Fibroblast of skin of left quadriceps (primary cell): Measurements from ENCODE around the gene ZNF622.

Experiments
- DNase-seq, 2 experiments: peaks; one replicate each; pipeline ENCODE4 v3.0.0-alpha.2; 2013; ENCODE audit warnings: low read depth in 2 of 2

Gene ZNF622, protein sequence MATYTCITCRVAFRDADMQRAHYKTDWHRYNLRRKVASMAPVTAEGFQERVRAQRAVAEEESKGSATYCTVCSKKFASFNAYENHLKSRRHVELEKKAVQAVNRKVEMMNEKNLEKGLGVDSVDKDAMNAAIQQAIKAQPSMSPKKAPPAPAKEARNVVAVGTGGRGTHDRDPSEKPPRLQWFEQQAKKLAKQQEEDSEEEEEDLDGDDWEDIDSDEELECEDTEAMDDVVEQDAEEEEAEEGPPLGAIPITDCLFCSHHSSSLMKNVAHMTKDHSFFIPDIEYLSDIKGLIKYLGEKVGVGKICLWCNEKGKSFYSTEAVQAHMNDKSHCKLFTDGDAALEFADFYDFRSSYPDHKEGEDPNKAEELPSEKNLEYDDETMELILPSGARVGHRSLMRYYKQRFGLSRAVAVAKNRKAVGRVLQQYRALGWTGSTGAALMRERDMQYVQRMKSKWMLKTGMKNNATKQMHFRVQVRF

GRCh38 chr5:16465544-16466432, at the start of gene ZNF622:
Gene ZNF622, minus strand, starts transcription at chr5:16465800. Its CDS starts 135 bp downstream, at chr5:16465665.
- DNase-seq, result peak; percentile 65 to 67

DNA sequence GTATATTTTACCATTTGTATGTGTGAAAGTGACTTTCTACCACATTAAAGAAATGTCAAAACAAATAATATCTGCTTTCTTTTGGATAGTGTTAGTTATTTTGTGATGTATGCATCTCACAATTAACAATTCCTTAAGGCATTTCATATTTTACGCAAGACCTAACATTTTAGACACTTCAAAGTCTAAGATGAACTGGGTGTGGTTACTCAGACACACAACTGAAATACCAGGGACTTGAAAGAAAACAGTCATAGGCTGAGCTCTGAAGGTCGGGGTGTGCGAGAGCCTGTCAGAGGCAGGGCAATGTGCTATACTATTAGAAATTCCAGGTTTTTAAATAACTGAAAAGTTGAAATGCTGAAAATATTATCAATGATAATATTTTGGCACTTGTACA, 44.5 kb upstream of the ZNF622 start:
- DNase-seq, result no peak

DNA sequence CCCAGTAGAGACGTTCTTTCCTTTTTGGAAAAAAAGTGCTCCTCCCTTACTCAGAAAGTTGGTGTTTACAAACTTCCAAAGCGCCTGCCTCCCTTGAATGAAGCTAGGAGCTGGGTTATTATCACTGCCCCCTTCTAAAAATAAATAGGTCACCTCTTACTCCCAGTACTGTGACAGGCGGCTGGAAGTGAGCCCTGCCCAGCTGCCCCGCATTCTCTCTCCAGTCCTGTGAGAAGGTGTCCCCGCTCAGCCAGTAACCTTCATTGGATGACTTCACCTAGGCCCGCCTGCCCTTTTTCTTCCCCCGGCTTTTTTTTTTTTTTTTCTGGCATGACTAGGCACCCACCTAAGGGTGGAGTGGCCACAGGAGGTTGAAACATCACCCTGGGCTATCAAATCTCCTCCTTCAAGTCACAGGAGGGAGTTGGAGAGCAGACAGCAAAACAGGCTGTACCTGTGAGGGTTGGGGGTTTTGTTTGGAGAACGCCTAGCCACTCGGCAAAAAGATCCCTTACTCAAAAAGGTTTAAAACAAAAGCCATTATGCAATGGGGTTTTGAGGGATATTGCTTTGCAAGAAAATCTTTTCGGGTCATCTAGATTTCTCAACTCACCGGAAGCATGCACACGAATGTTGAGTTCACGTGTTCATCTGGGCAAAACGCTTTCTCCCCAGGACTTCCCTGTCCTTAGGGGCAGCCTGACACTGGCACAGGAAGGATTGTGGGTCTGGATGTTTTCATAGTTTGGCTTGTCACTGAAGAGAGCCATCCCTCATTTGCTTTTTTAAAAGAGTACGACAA, 43.3 kb upstream of the ZNF622 start:
- no peak for DNase-seq

GRCh38 chr5:16507716-16508115, 42.1 kb upstream of the ZNF622 start:
- DNase-seq, result peak; percentile 14 to 15

GRCh38 chr5:16505904-16506303, 40.3 kb upstream of the ZNF622 start:
- DNase-seq, result no peak

GRCh38 chr5:16505140-16505891, 39.7 kb upstream of the ZNF622 start:
- no peak for DNase-seq

DNA sequence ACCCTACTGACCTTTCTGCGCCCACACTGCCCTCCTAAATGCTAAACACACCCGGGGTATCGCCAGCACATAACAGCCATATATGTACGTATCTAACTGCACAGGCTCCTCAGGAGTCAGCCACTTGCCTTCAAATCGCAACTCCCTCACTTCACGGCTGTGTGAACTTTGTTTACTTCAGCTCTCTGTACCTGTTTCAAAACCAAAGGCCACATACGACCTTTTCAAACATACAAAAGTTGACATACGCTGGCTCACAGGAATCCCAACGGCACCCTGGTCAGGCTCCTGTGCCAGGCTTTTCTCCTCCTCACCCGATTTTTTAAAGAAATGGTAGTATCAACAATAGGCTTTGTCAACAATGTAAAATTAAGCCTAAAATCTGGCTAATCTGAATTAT, 39.0 kb upstream of the ZNF622 start:
- DNase-seq, result no peak

- DNase-seq, result no peak
These were observed 37.3 kb upstream of the ZNF622 start for GRCh38 chr5:16502866-16503265.

GRCh38 chr5:16500024-16500423, 34.4 kb upstream of the ZNF622 start:
- no peak for DNase-seq

GRCh38 chr5:16497546-16497945, 31.9 kb upstream of the ZNF622 start:
- DNase-seq, result no peak

GRCh38 chr5:16493261-16493660, 27.7 kb upstream of the ZNF622 start:
- no peak for DNase-seq

DNA sequence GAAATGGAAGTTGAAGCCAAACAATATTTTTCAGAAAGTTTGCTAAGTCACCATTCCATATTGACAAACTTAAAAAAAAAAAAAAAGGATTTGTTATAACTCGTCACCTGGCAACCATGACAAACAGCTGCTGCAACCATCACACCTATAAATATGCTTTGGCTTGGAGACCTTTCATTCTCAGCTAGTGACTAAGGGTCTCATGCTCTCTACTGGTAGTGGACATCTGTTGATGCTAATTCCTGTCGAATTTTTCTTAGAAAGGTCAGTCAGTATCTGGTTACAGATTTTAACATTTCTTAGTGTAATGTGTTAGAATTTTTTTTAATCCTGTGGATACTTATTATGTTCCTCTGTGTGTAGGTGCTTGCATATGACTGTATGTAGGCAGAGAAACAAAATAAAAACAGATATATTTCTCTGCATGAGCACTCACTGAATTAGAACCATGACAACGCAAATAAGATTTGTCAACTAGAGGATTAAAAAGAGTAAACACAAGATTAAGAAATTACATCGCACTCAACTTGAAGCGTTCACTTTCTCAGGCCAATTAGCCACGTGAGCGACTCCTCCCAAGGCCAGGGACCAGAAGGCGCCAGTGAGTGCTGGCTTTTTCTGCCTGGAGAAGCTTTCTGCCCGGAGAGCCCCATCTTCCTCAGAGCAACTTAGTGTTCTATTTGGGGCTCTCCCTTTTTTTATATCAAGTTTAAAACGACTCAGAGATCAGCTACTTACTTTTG, 27.0 kb upstream of the ZNF622 start:
- DNase-seq, result no peak

GRCh38 chr5:16490911-16491310, 25.3 kb upstream of the ZNF622 start:
- no peak for DNase-seq

GRCh38 chr5:16489322-16489791, 23.8 kb upstream of the ZNF622 start:
- DNase-seq, result peak in 1 of 2 experiments; percentile 32

DNA sequence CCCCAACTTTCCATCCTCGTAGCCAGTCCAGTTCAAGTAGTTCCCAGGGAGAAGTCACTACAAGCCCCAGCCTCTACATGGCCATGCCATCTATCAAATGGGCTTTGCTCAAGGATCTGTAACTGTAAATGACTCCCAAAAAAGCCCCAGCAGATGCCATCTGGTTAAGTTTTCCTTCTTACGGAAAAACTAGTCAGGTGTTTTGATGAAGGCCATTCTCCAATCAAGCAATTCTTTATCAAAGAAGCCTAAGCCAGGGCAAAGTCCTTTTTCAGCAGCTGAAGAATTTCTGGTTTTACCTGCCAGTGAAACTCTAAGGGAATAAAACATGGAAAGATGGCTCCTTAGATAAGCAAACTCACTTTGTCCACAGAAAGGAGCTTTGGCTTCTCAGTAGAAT, 21.9 kb upstream of the ZNF622 start:
- DNase-seq, result no peak

GRCh38 chr5:16486711-16487111, 21.1 kb upstream of the ZNF622 start:
- DNase-seq, result no peak

DNA sequence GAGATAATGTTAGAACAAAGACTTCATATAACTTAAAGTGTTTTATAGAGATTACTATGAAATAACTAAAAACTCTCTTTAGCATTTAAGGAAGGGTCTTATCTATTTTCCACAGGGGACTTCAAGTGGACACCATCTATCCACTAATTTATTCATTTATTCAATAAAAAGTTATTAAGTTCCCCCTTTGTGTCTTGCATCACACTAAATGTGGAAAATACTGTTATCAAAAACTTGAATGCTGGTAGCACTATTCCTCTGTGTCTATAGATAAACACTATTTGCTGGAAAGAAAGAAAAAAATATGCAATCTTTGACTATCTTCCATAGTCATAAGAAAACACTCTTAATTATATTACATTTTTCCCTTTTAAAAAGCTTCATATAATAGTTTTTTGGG, 20.1 kb upstream of the ZNF622 start:
- DNase-seq, result no peak

DNA sequence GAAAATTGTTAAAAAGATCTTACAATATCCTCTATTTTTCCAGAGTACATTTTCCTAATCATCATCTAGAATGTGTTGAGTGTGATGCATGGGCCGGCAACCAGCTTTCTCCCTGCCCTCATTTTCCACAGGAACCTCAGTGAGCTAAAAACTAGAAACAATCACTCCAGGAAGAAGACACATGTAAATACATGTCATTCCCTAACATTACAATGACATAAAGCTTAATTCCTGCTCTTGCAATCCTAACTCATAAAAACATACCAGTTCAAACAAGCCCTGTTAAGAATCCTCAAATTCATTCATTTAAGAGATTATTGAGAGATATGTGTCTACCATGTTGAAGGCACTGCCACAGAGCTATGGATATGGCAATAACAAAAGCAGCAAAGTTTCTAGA, 18.5 kb upstream of the ZNF622 start:
- no peak for DNase-seq

DNA sequence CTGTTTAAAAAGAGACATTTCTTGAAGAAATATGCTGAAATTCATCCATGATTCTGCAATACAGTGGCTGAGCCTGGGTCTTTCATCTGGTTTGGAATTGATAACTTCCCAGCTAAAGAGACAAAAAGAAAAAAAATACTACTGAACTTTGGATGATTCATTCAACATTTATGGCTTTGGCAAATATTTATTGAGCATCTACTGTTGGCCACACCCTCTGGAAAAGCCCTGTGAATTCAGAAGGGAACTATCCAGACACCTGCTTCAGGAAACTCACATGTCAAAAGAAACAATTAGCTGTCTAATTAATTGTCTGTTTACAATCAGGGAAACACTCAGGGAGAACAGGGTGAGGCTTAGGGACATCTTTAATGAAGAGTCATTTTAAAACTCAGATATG, 17.8 kb upstream of the ZNF622 start:
- DNase-seq, result no peak

GRCh38 chr5:16482891-16483290, 17.3 kb upstream of the ZNF622 start:
- DNase-seq, result no peak
